NCI-H446 (cell line): ENCODE data around the gene ZNF174.
A peak's percentile ranks its signal among the peaks of the same experiment; 100 is the strongest.

Experiments used
- DNase-seq, 2 experiments: peaks; one replicate each; lab custom pipeline; 2025; lab: John Stamatoyannopoulos, UW

The ZNF174 gene

GRCh38 chr16:3400779-3401688 is at the start of gene ZNF174, which contains the start of gene ZSCAN32:
Gene ZNF174 (plus strand): TSS chr16:3401215. CDS start chr16:3402005, 790 bp downstream.
Gene ZSCAN32 (minus strand): TSS chr16:3401004. CDS start chr16:3397557, 3,447 bp downstream.
- DNase-seq: peak; percentile 95 to 98

GRCh38 chr16:3355589-3355988 is 45.4 kb upstream of the ZNF174 start, which contains the start of gene OR2C1:
Gene OR2C1 (plus strand): TSS chr16:3355889. CDS start chr16:3355941, 52 bp downstream.
- DNase-seq: no peak

- DNase-seq: no peak
Observed at GRCh38 chr16:3356118-3356517, 44.9 kb upstream of the ZNF174 start.

GRCh38 chr16:3358871-3359270 is 42.1 kb upstream of the ZNF174 start:
- DNase-seq: no peak

GRCh38 chr16:3362931-3363330 is 38.1 kb upstream of the ZNF174 start:
- DNase-seq: no peak

GRCh38 chr16:3363793-3364192 is 37.2 kb upstream of the ZNF174 start:
- DNase-seq: no peak

GRCh38 chr16:3364774-3365427 is 36.1 kb upstream of the ZNF174 start:
- DNase-seq: peak; percentile 96 to 99

GRCh38 chr16:3369073-3369472 is 31.9 kb upstream of the ZNF174 start:
- DNase-seq: no peak

GRCh38 chr16:3375680-3376079 is 25.3 kb upstream of the ZNF174 start:
- DNase-seq: no peak

GRCh38 chr16:3377917-3378316 is 23.1 kb upstream of the ZNF174 start:
- DNase-seq: no peak

GRCh38 chr16:3383045-3383448 is 18.0 kb upstream of the ZNF174 start:
- DNase-seq: no peak

- DNase-seq: no peak
Observed at GRCh38 chr16:3388325-3388724, 12.7 kb upstream of the ZNF174 start.

GRCh38 chr16:3389663-3390338 is 11.2 kb upstream of the ZNF174 start:
- DNase-seq: no peak

- no peak for DNase-seq
Observed at GRCh38 chr16:3400446-3400778, 603 bp upstream of the ZNF174 start.

- DNase-seq: no peak
Observed at GRCh38 chr16:3401719-3402397, 843 bp downstream of the ZNF174 start.

GRCh38 chr16:3408561-3409197 is 7.7 kb downstream of the ZNF174 start:
- no peak for DNase-seq

GRCh38 chr16:3413730-3414379 is 12.8 kb downstream of the ZNF174 start:
- DNase-seq: no peak

- no peak for DNase-seq
Observed at GRCh38 chr16:3431779-3432219, 30.8 kb downstream of the ZNF174 start.

- no peak for DNase-seq
Observed at GRCh38 chr16:3434373-3434772, 33.4 kb downstream of the ZNF174 start.

- DNase-seq: no peak
Observed at GRCh38 chr16:3439637-3440036, 38.6 kb downstream of the ZNF174 start.
